ENCODE data around the gene LLGL2.

DNA sequence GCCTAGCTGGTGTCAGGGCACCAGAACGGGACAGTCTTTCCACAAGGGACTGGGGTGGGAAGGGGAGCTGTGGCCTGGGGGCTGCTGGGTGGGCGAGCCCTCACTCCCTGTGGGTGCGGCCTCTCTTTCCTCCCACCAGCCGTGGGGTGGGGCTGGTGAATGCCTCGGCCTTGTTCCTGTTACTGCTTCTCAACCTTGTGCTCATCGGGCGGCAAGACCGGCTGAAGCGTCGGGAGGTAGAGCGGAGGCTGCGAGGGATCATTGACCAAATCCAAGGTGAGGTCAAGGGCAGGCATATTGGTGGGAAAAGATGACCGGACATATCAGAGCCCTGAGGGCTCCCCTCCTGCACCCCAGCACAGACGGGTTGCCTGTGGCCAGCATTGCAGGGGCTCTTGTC is 39.3 kb upstream of the LLGL2 start:
- no peak for TF ChIP-seq EZH2phosphoT487 (IDR thresholded peaks at IDR 0.05)
- TF ChIP-seq, protein P1, sequence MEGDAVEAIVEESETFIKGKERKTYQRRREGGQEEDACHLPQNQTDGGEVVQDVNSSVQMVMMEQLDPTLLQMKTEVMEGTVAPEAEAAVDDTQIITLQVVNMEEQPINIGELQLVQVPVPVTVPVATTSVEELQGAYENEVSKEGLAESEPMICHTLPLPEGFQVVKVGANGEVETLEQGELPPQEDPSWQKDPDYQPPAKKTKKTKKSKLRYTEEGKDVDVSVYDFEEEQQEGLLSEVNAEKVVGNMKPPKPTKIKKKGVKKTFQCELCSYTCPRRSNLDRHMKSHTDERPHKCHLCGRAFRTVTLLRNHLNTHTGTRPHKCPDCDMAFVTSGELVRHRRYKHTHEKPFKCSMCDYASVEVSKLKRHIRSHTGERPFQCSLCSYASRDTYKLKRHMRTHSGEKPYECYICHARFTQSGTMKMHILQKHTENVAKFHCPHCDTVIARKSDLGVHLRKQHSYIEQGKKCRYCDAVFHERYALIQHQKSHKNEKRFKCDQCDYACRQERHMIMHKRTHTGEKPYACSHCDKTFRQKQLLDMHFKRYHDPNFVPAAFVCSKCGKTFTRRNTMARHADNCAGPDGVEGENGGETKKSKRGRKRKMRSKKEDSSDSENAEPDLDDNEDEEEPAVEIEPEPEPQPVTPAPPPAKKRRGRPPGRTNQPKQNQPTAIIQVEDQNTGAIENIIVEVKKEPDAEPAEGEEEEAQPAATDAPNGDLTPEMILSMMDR (IDR thresholded peaks at IDR 0.05) = no peak

Data from neural progenitor cell (in vitro differentiated cells).